B cell (primary cell): ENCODE data around the gene NECAB2.

Experiments
- CTCF ChIP-seq: fragments of 200-600 bp; IDR thresholded peaks from one replicate; pipeline ENCODE4 v1.8.0; 2022; ENCODE audit warnings: antibody characterized with exemption, mild to moderate bottlenecking
- EZH2 ChIP-seq: IDR thresholded peaks from 2 replicates; pipeline ENCODE4 v1.6.1; 2012; ENCODE audit warnings: borderline replicate concordance, low read depth, mild to moderate bottlenecking, moderate library complexity, low read length; ENCODE audit not compliant: insufficient read depth, poor library complexity, severe bottlenecking

- no peak for TF ChIP-seq EZH2
- TF ChIP-seq CTCF, result no peak
Observed at GRCh38 chr16:84024854-84025253, 56.8 kb downstream of the NECAB2 start.
